Activated naive CD4-positive, alpha-beta T cell treated with Interleukin-2 at 50 U/mL for 16 hours (primary cell): ENCODE results near the gene RNF169.

ENCODE experiments used
- DNase-seq: peaks from one replicate; pipeline ENCODE4 v3.0.0-alpha.2; 2020

RNF169 gene

GRCh38 chr11:74770456-74770855 is 21.8 kb downstream of the RNF169 start:
- no peak for DNase-seq

- DNase-seq: no peak
Observed at GRCh38 chr11:74771139-74771538, 22.5 kb downstream of the RNF169 start.

GRCh38 chr11:74773476-74773875 is 24.8 kb downstream of the RNF169 start:
- no peak for DNase-seq

- no peak for DNase-seq
Observed at GRCh38 chr11:74775762-74776161, 27.1 kb downstream of the RNF169 start.

- DNase-seq: no peak
Observed at GRCh38 chr11:74776546-74776945, 27.9 kb downstream of the RNF169 start.

- no peak for DNase-seq
Observed at GRCh38 chr11:74777038-74777437, 28.4 kb downstream of the RNF169 start.

- DNase-seq: no peak
Observed at GRCh38 chr11:74777877-74778276, 29.2 kb downstream of the RNF169 start.

- no peak for DNase-seq
Observed at GRCh38 chr11:74778581-74778980, 29.9 kb downstream of the RNF169 start.

GRCh38 chr11:74780248-74781005 is 31.8 kb downstream of the RNF169 start:
- no peak for DNase-seq

- no peak for DNase-seq
Observed at GRCh38 chr11:74783241-74783871, 34.7 kb downstream of the RNF169 start.

GRCh38 chr11:74784234-74784633 is 35.6 kb downstream of the RNF169 start:
- DNase-seq: no peak

- no peak for DNase-seq
Observed at GRCh38 chr11:74784726-74785125, 36.1 kb downstream of the RNF169 start.

- no peak for DNase-seq
Observed at GRCh38 chr11:74786574-74786973, 37.9 kb downstream of the RNF169 start.

- no peak for DNase-seq
Observed at GRCh38 chr11:74791333-74792100, 42.9 kb downstream of the RNF169 start.

- DNase-seq: no peak
Observed at GRCh38 chr11:74806267-74806666, 57.6 kb downstream of the RNF169 start.

GRCh38 chr11:74809801-74810200 is 61.2 kb downstream of the RNF169 start:
- no peak for DNase-seq

GRCh38 chr11:74815966-74816365 is 67.3 kb downstream of the RNF169 start:
- DNase-seq: no peak

- no peak for DNase-seq
Observed at GRCh38 chr11:74816664-74817063, 68.0 kb downstream of the RNF169 start.

- no peak for DNase-seq
Observed at GRCh38 chr11:74818283-74818946, 69.8 kb downstream of the RNF169 start.

- no peak for DNase-seq
Observed at GRCh38 chr11:74819400-74819799, 70.8 kb downstream of the RNF169 start.

GRCh38 chr11:74820763-74821162 is 72.1 kb downstream of the RNF169 start:
- no peak for DNase-seq

GRCh38 chr11:74822170-74822569 is 73.5 kb downstream of the RNF169 start:
- no peak for DNase-seq

GRCh38 chr11:74824285-74824982 is 75.8 kb downstream of the RNF169 start:
- no peak for DNase-seq
